ENCODE results near the gene PRICKLE2. TPM values are rescaled to one million over a fixed set of nuclear protein-coding genes. Genes with fewer than 3 reads are reported as not detected.

The PRICKLE2 gene
- total RNA-seq, 1 experiment from 2014 or later = 5.6 TPM

- DNase-seq (ENCODE audit: low spot score) (no peak), ATAC-seq (no peak)
- Mint-ChIP-seq H3K27me3 (ENCODE audit: low read depth) (no peaks in the 10 kb centered on the region), H3K27ac (no peak overlapping the region), H3K4me3 (no peak overlapping the region), H3K36me3 (peaks cover 9% of the 10 kb centered on the region), H3K4me1 (peaks cover 6% of the 10 kb centered on the region; the same call in 1 of the 2 replicates), H3K9me3 (peaks cover 10% of the 10 kb centered on the region)
- ChIA-PET CTCF (interaction anchor here (0.9 kb wide), 1 partner anchor 66 kb away, joined by 3 read pairs; no protein-coding TSS in a partner anchor), POLR2A (no interaction called here)
- no peak for TF ChIP-seq IRF2 (CRISPR knock-in tag; IDR thresholded peaks at IDR 0.05; ENCODE audit: borderline replicate concordance, low read depth)
Measured at GRCh38 chr3:64232821-64233220, 7.6 kb upstream of the PRICKLE2 start.

GRCh38 chr3:64229903-64230302, 4.6 kb upstream of the PRICKLE2 start:
- H3K4me3 Mint-ChIP-seq = no peak overlapping the region
- H3K9me3 Mint-ChIP-seq = no peaks in the 10 kb centered on the region
- ChIA-PET POLR2A (no interaction called here), CTCF (no interaction called here)
- DNase-seq (ENCODE audit: low spot score) (no peak), ATAC-seq (no peak)
- H3K36me3 Mint-ChIP-seq = no peaks in the 10 kb centered on the region
- H3K27ac Mint-ChIP-seq = no peak overlapping the region
- H3K4me1 Mint-ChIP-seq = peaks cover 31% of the 10 kb centered on the region
- H3K27me3 Mint-ChIP-seq (ENCODE audit: low read depth) = peaks cover 3% of the 10 kb centered on the region
- TF ChIP-seq STAT6 (CRISPR knock-in tag; conservative IDR thresholded peaks at IDR 0.05; ENCODE audit: low read depth) (no peak), JUN (CRISPR knock-in tag; IDR thresholded peaks at IDR 0.05) (no peak), NR2C2 (CRISPR knock-in tag; IDR thresholded peaks at IDR 0.05) (no peak), ATF2 (CRISPR knock-in tag; IDR thresholded peaks at IDR 0.05; ENCODE audit: borderline replicate concordance, low read depth) (no peak), EMX1 (CRISPR knock-in tag; IDR thresholded peaks at IDR 0.05) (no peak), NFE2L1 (CRISPR knock-in tag; IDR thresholded peaks at IDR 0.05) (no peak), ARID4B (CRISPR knock-in tag; IDR thresholded peaks at IDR 0.05; ENCODE audit: borderline replicate concordance) (no peak), JAZF1 (CRISPR knock-in tag; IDR thresholded peaks at IDR 0.05) (no peak), SMAD4 (CRISPR knock-in tag; IDR thresholded peaks at IDR 0.05) (no peak), E2F5 (CRISPR knock-in tag; IDR thresholded peaks at IDR 0.05) (no peak), OVOL2 (CRISPR knock-in tag; IDR thresholded peaks at IDR 0.05; ENCODE audit: borderline replicate concordance) (no peak), ZNF671 (CRISPR knock-in tag; IDR thresholded peaks at IDR 0.05) (no peak), KAT7 (CRISPR knock-in tag; IDR thresholded peaks at IDR 0.05; ENCODE audit: borderline replicate concordance) (no peak), ZNF425 (CRISPR knock-in tag; conservative IDR thresholded peaks at IDR 0.05) (no peak)
